Kidney tubule cell (primary cell): ENCODE measurements around the gene RPS17.
A peak's percentile ranks its signal among the peaks of the same experiment; 100 is the strongest.
"Not testable (repeated sequence)": the region's sequence is repeated elsewhere in the genome, so short reads cannot be mapped to it uniquely, and the experiment has no call there.

Experiments used
- DNase-seq: peaks from one replicate; pipeline ENCODE4 v3.0.0-alpha.2; 2018; ENCODE audit warnings: low spot score

The RPS17 gene

GRCh38 chr15:82545478-82545877 lies 5.2 kb upstream of the RPS17 start:
- DNase-seq = no peak

- DNase-seq = no peak
These were observed 4.7 kb upstream of the RPS17 start for GRCh38 chr15:82545002-82545401.

GRCh38 chr15:82544431-82544830 lies 4.2 kb upstream of the RPS17 start:
- no peak for DNase-seq

- no peak for DNase-seq
These were observed 2.9 kb upstream of the RPS17 start for GRCh38 chr15:82543160-82543559.

GRCh38 chr15:82540984-82541431 lies 751 bp upstream of the RPS17 start:
- peak; percentile 52 for DNase-seq

- peak; percentile 24 for DNase-seq
These were observed 584 bp downstream of the RPS17 start for GRCh38 chr15:82539691-82540054.

GRCh38 chr15:82538961-82539690 lies 1.1 kb downstream of the RPS17 start:
- DNase-seq = peak; percentile 15

GRCh38 chr15:82537351-82537908 lies 2.8 kb downstream of the RPS17 start:
- DNase-seq = no peak

- no peak for DNase-seq
These were observed 3.6 kb downstream of the RPS17 start for GRCh38 chr15:82536409-82537350.

GRCh38 chr15:82535566-82536408 lies 4.5 kb downstream of the RPS17 start:
- DNase-seq = peak; percentile 7

- not testable (repeated sequence) for DNase-seq
These were observed 5.1 kb downstream of the RPS17 start for GRCh38 chr15:82535151-82535550.

GRCh38 chr15:82534457-82534861 lies 5.8 kb downstream of the RPS17 start:
- not testable (repeated sequence) for DNase-seq

GRCh38 chr15:82533801-82534200 lies 6.5 kb downstream of the RPS17 start:
- no peak for DNase-seq

GRCh38 chr15:82532991-82533481 lies 7.2 kb downstream of the RPS17 start:
- no peak for DNase-seq

GRCh38 chr15:82532383-82532990 lies 7.8 kb downstream of the RPS17 start:
- DNase-seq = no peak

- DNase-seq = no peak
These were observed 8.5 kb downstream of the RPS17 start for GRCh38 chr15:82531496-82532382.

- peak; percentile 84 for DNase-seq
These were observed 9.5 kb downstream of the RPS17 start for GRCh38 chr15:82530606-82531379.

- DNase-seq = no peak
These were observed 10.3 kb downstream of the RPS17 start for GRCh38 chr15:82530006-82530405.

GRCh38 chr15:82513587-82513986 lies 26.7 kb downstream of the RPS17 start:
- not testable (repeated sequence) for DNase-seq
